Measurements from ENCODE around the gene MINDY2.

DNA sequence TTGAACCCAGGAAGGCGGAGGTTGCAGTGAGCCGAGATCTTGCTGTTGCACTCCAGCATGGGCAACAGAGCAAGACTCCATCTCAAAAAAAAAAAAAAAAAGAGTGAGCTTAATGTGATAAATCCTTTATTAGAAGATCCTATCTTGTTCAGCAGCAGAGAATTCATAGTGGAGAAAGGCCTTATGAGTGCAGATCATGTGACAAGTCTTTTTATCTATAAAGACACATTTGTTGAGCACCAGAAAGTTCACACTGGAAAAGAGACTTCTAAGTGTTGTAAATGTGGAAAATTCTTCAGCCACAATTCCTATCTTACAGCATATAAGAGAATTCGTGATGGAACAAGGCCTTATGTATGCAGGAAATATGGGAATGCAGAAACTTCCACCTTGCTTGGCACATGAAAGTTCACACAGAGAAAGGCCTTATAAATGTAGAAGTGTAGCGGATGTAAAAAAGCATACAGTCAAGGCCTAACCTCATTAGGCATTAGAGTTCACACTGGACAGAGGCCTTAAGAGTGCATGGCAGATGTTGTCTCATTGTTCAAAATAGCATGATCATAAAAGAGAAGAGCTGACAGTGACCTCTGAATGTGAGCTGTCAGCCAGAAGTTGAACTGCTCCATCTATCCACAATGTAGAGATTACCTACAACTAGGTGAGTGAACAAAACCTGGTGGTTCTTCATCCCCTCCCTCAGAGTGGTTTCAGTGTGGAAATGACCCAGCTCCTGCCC lies 38.3 kb upstream of the MINDY2 start:
- TF ChIP-seq CSDE1 (IDR thresholded peaks at IDR 0.05) (no peak), RAD21 (CRISPR knock-in tag; conservative IDR thresholded peaks at IDR 0.05 in 1 of 2, IDR thresholded peaks at IDR 0.05 in 1 of 2) (no peak), COPS2 (conservative IDR thresholded peaks at IDR 0.05) (no peak), ESRRB (CRISPR knock-in tag; IDR thresholded peaks at IDR 0.05; ENCODE audit: borderline replicate concordance) (no peak), MAFK (IDR thresholded peaks at IDR 0.05; ENCODE audit: low read length) (no peak), HDAC1 (IDR thresholded peaks at IDR 0.05) (no peak)
- TF ChIP-seq, protein P1, sequence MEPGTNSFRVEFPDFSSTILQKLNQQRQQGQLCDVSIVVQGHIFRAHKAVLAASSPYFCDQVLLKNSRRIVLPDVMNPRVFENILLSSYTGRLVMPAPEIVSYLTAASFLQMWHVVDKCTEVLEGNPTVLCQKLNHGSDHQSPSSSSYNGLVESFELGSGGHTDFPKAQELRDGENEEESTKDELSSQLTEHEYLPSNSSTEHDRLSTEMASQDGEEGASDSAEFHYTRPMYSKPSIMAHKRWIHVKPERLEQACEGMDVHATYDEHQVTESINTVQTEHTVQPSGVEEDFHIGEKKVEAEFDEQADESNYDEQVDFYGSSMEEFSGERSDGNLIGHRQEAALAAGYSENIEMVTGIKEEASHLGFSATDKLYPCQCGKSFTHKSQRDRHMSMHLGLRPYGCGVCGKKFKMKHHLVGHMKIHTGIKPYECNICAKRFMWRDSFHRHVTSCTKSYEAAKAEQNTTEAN (CRISPR knock-in tag; IDR thresholded peaks at IDR 0.05) = no peak
- TF ChIP-seq, protein P2, sequence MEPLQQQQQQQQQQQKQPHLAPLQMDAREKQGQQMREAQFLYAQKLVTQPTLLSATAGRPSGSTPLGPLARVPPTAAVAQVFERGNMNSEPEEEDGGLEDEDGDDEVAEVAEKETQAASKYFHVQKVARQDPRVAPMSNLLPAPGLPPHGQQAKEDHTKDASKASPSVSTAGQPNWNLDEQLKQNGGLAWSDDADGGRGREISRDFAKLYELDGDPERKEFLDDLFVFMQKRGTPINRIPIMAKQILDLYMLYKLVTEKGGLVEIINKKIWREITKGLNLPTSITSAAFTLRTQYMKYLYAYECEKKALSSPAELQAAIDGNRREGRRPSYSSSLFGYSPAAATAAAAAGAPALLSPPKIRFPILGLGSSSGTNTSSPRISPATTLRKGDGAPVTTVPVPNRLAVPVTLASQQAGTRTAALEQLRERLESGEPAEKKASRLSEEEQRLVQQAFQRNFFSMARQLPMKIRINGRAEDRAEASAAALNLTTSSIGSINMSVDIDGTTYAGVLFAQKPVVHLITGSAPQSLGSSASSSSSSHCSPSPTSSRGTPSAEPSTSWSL (CRISPR knock-in tag; IDR thresholded peaks at IDR 0.05; ENCODE audit: borderline replicate concordance) = no peak
- TF ChIP-seq, protein P3, sequence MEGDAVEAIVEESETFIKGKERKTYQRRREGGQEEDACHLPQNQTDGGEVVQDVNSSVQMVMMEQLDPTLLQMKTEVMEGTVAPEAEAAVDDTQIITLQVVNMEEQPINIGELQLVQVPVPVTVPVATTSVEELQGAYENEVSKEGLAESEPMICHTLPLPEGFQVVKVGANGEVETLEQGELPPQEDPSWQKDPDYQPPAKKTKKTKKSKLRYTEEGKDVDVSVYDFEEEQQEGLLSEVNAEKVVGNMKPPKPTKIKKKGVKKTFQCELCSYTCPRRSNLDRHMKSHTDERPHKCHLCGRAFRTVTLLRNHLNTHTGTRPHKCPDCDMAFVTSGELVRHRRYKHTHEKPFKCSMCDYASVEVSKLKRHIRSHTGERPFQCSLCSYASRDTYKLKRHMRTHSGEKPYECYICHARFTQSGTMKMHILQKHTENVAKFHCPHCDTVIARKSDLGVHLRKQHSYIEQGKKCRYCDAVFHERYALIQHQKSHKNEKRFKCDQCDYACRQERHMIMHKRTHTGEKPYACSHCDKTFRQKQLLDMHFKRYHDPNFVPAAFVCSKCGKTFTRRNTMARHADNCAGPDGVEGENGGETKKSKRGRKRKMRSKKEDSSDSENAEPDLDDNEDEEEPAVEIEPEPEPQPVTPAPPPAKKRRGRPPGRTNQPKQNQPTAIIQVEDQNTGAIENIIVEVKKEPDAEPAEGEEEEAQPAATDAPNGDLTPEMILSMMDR (IDR thresholded peaks at IDR 0.05 in 2 of 3, conservative IDR thresholded peaks at IDR 0.05 in 1 of 3; ENCODE audit: insufficient read depth in 2 of 3, low read depth in 1 of 3, low read length in 3 of 3) = no peak
- TF ChIP-seq, protein P4, sequence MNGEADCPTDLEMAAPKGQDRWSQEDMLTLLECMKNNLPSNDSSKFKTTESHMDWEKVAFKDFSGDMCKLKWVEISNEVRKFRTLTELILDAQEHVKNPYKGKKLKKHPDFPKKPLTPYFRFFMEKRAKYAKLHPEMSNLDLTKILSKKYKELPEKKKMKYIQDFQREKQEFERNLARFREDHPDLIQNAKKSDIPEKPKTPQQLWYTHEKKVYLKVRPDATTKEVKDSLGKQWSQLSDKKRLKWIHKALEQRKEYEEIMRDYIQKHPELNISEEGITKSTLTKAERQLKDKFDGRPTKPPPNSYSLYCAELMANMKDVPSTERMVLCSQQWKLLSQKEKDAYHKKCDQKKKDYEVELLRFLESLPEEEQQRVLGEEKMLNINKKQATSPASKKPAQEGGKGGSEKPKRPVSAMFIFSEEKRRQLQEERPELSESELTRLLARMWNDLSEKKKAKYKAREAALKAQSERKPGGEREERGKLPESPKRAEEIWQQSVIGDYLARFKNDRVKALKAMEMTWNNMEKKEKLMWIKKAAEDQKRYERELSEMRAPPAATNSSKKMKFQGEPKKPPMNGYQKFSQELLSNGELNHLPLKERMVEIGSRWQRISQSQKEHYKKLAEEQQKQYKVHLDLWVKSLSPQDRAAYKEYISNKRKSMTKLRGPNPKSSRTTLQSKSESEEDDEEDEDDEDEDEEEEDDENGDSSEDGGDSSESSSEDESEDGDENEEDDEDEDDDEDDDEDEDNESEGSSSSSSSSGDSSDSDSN (IDR thresholded peaks at IDR 0.05; ENCODE audit: borderline replicate concordance in 1 of 2, low read depth in 2 of 2, low read length in 2 of 2) = no peak
- TF ChIP-seq, protein P5, sequence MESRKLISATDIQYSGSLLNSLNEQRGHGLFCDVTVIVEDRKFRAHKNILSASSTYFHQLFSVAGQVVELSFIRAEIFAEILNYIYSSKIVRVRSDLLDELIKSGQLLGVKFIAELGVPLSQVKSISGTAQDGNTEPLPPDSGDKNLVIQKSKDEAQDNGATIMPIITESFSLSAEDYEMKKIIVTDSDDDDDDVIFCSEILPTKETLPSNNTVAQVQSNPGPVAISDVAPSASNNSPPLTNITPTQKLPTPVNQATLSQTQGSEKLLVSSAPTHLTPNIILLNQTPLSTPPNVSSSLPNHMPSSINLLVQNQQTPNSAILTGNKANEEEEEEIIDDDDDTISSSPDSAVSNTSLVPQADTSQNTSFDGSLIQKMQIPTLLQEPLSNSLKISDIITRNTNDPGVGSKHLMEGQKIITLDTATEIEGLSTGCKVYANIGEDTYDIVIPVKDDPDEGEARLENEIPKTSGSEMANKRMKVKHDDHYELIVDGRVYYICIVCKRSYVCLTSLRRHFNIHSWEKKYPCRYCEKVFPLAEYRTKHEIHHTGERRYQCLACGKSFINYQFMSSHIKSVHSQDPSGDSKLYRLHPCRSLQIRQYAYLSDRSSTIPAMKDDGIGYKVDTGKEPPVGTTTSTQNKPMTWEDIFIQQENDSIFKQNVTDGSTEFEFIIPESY (CRISPR knock-in tag; IDR thresholded peaks at IDR 0.05) = no peak

All from K562 (cell line).